ENCODE data around the gene HIP1R. TPM values are rescaled to one million over a fixed set of nuclear protein-coding genes. Genes with fewer than 3 reads are reported as not detected.
"Not testable (repeated sequence)": the region's sequence is repeated elsewhere in the genome, so short reads cannot be mapped to it uniquely, and the experiment has no call there.

HIP1R gene
- total and polyA plus RNA-seq, 2 donors, result 16.5 to 17.2 TPM

- not testable (repeated sequence) for H3K36me3 ChIP-seq (ENCODE audit: insufficient read depth); H3K4me1 ChIP-seq (ENCODE audit: insufficient read depth); H3K27ac ChIP-seq (ENCODE audit: low read depth); H3K4me3 ChIP-seq (ENCODE audit: low read depth, low read length); DNase-seq (ENCODE audit: extremely low spot score)
- WGBS, result 97% methylated on average over 5 of the region's 5 CpGs
These were observed 70.0 kb downstream of the HIP1R start for GRCh38 chr12:122905258-122905657.

GRCh38 chr12:122908915-122909314 lies 73.7 kb downstream of the HIP1R start:
- H3K36me3 ChIP-seq (ENCODE audit: insufficient read depth), result no peaks in the 10 kb centered on the region
- no peak overlapping the region for H3K4me3 ChIP-seq (ENCODE audit: low read depth, low read length)
- H3K4me1 ChIP-seq (ENCODE audit: insufficient read depth), result no peaks in the 10 kb centered on the region
- DNase-seq (ENCODE audit: extremely low spot score), result no peak
- H3K27ac ChIP-seq (ENCODE audit: low read depth), result no peak overlapping the region
- whole genome bisulfite sequencing, result 76% methylated on average over 6 of the region's 6 CpGs

- Histone ChIP-seq H3K27ac (ENCODE audit: low read depth) (no peak overlapping the region), H3K4me1 (ENCODE audit: insufficient read depth) (no peaks in the 10 kb centered on the region), H3K36me3 (ENCODE audit: insufficient read depth) (no peaks in the 10 kb centered on the region), H3K4me3 (ENCODE audit: low read depth, low read length) (no peak overlapping the region)
- 64% methylated on average over 12 of the region's 12 CpGs for WGBS
- no peak for DNase-seq (ENCODE audit: extremely low spot score)
These were observed 74.4 kb downstream of the HIP1R start for GRCh38 chr12:122909442-122910288.

Other genes starting within 250 kb of the HIP1R start
- 3.8 TPM for gene HCAR2, start 132.1 kb upstream of the HIP1R start, total RNA-seq
- gene HCAR2, start 132.1 kb upstream of the HIP1R start, polyA plus RNA-seq, result 4.0 TPM
- gene HCAR3, start 118.6 kb upstream of the HIP1R start, total RNA-seq, result 2.9 TPM
- 4.1 TPM for gene HCAR3, start 118.6 kb upstream of the HIP1R start, polyA plus RNA-seq
- 1.6 TPM for gene HCAR1, start 104.6 kb upstream of the HIP1R start, total RNA-seq
- 0.46 TPM for gene HCAR1, start 104.6 kb upstream of the HIP1R start, polyA plus RNA-seq
- 49.4 TPM for gene DENR, start 82.6 kb upstream of the HIP1R start, total RNA-seq
- gene DENR, start 82.6 kb upstream of the HIP1R start, polyA plus RNA-seq, result 26.2 TPM
- 0.69 TPM for gene CCDC62, start 60.9 kb upstream of the HIP1R start, total RNA-seq
- 0.05 TPM for gene CCDC62, start 60.9 kb upstream of the HIP1R start, polyA plus RNA-seq
- 18.9 TPM for gene VPS37B, start 60.7 kb downstream of the HIP1R start, total RNA-seq
- 25.2 TPM for gene VPS37B, start 60.7 kb downstream of the HIP1R start, polyA plus RNA-seq
- gene ABCB9, start 131.0 kb downstream of the HIP1R start, total RNA-seq, result 6.6 TPM
- 2.4 TPM for gene ABCB9, start 131.0 kb downstream of the HIP1R start, polyA plus RNA-seq
- 6.5 TPM for gene OGFOD2, start 139.8 kb downstream of the HIP1R start, total RNA-seq
- 17.1 TPM for gene OGFOD2, start 139.8 kb downstream of the HIP1R start, polyA plus RNA-seq
- 57.6 TPM for gene ARL6IP4, start 145.2 kb downstream of the HIP1R start, total RNA-seq
- 312 TPM for gene ARL6IP4, start 145.2 kb downstream of the HIP1R start, polyA plus RNA-seq